ENCODE data around the gene PILRA.
"Not testable (repeated sequence)": the region's sequence is repeated elsewhere in the genome, so short reads cannot be mapped to it uniquely, and the experiment has no call there.

PILRA gene

DNA sequence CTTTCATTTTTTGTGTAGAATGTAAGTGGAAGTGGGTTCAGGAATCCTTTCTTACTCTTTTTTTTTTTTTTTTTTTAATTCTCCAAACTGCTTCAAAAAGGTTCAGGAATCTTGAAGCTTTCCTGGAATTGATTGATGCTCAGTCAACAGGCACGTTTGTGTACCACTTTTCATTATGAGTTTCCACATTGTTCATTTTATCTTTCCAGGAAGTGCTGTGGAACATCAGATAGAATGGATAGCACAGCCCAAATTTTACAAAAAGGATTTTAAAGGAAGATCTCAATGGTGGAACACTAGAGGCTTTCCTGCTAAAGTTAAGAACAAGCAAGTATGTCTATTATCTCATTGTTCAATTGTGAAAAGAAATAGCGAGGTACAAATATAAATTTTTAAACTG, 64.9 kb downstream of the PILRA start:
- Histone ChIP-seq H3K4me1 (ENCODE audit: control insufficient read depth in 2 of 2, insufficient read depth in 1 of 2, low read depth in 1 of 2, low read length in 2 of 2) (peaks cover 5 to 9% of the 10 kb centered on the region in 2 donors), H3K23ac (ENCODE audit: low read depth, low read length, poor library complexity) (no peak overlapping the region), H3K36me3 (replicated peaks in 1 of 2; ENCODE audit: control insufficient read depth in 2 of 2, insufficient read depth in 2 of 2, low read length in 2 of 2) (peaks cover 12 to 27% of the 10 kb centered on the region in 2 donors), H3K4ac (ENCODE audit: low read length) (no peak overlapping the region), H3K79me1 (ENCODE audit: low read depth, low read length) (peaks cover 7% of the 10 kb centered on the region), H3K9me3 (replicated peaks in 1 of 2; ENCODE audit: control insufficient read depth in 2 of 2, insufficient read depth in 1 of 2, low read depth in 1 of 2, low read length in 2 of 2) (no peaks in the 10 kb centered on the region), H2BK15ac (ENCODE audit: low read length) (no peak overlapping the region), H3K27ac (replicated peaks; ENCODE audit: low read length) (no peak overlapping the region), H2AK5ac (ENCODE audit: low read depth, low read length) (no peak overlapping the region), H2BK12ac (ENCODE audit: low read length) (no peak overlapping the region), H2AFZ (ENCODE audit: low read length) (no peak overlapping the region), H3K4me3 (ENCODE audit: low read length in 2 of 2) (no peak overlapping the region), H3K18ac (ENCODE audit: low read length) (no peak overlapping the region), H4K91ac (ENCODE audit: low read depth, low read length, poor library complexity) (no peak overlapping the region), H3K9ac (ENCODE audit: low read depth, low read length, poor library complexity) (no peak overlapping the region), H4K8ac (ENCODE audit: low read depth, low read length) (no peak overlapping the region), H2BK5ac (ENCODE audit: low read length) (no peak overlapping the region), H2BK120ac (ENCODE audit: low read depth, low read length) (no peak overlapping the region), H3K27me3 (ENCODE audit: control insufficient read depth in 3 of 3, insufficient read depth in 3 of 3, low read depth in 1 of 3, low read length in 3 of 3) (no peaks in the 10 kb centered on the region), H3K4me2 (ENCODE audit: insufficient read depth, low read length, poor library complexity, severe bottlenecking) (no peak overlapping the region), H3K14ac (ENCODE audit: low read length) (no peak overlapping the region)
- no peak for DNase-seq (ENCODE audit: low spot score)
- no CpG with 5 or more reads among the region's 2 CpGs for WGBS, 2 donors (ENCODE audit: extremely low coverage in 2 of 2, insufficient read length in 2 of 2, insufficient replicate concordance in 1 of 2)

DNA sequence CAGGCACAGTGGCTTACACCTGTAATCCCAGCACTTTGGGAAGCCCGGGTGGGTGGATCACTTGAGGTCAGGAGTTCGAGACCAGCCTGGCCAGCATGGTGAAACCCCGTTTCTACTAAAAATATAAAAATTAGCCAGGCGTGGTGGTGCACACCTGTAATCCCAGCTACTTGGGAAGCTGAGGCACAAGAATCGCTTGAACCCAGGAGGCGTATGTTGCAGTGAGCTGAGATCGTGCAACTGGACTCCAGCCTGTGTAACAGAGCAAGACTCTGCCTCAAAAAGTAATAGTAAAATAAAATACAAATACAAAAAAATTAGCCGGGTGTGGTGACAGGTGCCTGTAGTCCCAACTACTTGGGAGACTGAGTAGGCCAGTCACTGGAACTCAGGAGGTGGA, 65.4 kb downstream of the PILRA start:
- not testable (repeated sequence) for H2BK5ac ChIP-seq (ENCODE audit: low read length); H2BK120ac ChIP-seq (ENCODE audit: low read depth, low read length); H3K14ac ChIP-seq (ENCODE audit: low read length); H3K27ac ChIP-seq (replicated peaks; ENCODE audit: low read length); H3K4ac ChIP-seq (ENCODE audit: low read length); H3K4me3 ChIP-seq (ENCODE audit: low read length in 2 of 2); H2BK12ac ChIP-seq (ENCODE audit: low read length); H3K4me1 ChIP-seq (ENCODE audit: control insufficient read depth in 2 of 2, insufficient read depth in 1 of 2, low read depth in 1 of 2, low read length in 2 of 2); H3K27me3 ChIP-seq (ENCODE audit: control insufficient read depth in 3 of 3, insufficient read depth in 3 of 3, low read depth in 1 of 3, low read length in 3 of 3); H2AK5ac ChIP-seq (ENCODE audit: low read depth, low read length); H3K79me1 ChIP-seq (ENCODE audit: low read depth, low read length); H3K18ac ChIP-seq (ENCODE audit: low read length); H3K23ac ChIP-seq (ENCODE audit: low read depth, low read length, poor library complexity); DNase-seq (ENCODE audit: low spot score); H2BK15ac ChIP-seq (ENCODE audit: low read length); H3K9ac ChIP-seq (ENCODE audit: low read depth, low read length, poor library complexity); H4K8ac ChIP-seq (ENCODE audit: low read depth, low read length); H4K91ac ChIP-seq (ENCODE audit: low read depth, low read length, poor library complexity); H3K9me3 ChIP-seq (replicated peaks in 1 of 2; ENCODE audit: control insufficient read depth in 2 of 2, insufficient read depth in 1 of 2, low read depth in 1 of 2, low read length in 2 of 2); H3K4me2 ChIP-seq (ENCODE audit: insufficient read depth, low read length, poor library complexity, severe bottlenecking); H2AFZ ChIP-seq (ENCODE audit: low read length)
- WGBS, 2 donors (ENCODE audit: extremely low coverage in 2 of 2, insufficient read length in 2 of 2, insufficient replicate concordance in 1 of 2), result no CpG with 5 or more reads among the region's 8 CpGs
- H3K36me3 ChIP-seq (replicated peaks in 1 of 2; ENCODE audit: control insufficient read depth in 2 of 2, insufficient read depth in 2 of 2, low read length in 2 of 2), result peaks cover 7 to 21% of the 10 kb centered on the region in 2 donors

DNA sequence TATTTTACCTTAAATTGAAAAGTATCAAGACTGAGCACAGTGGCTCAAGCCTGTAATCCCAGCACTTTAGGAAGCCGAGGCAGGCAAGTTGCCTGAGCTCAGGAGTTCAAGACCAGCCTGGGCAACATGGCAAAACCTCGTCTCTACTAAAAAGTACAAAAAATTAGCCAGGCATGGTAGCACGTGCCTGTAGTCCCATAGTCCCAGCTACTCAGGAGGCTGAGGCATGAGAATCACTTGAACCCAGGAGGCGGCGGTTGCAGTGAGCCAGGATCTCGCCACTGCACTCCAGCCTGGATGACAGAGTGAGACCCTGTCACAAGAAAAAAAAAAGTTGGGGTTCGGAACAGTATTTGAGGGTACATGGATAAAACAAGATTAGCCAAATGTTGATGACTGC, 66.0 kb downstream of the PILRA start:
- not testable (repeated sequence) for H2BK120ac ChIP-seq (ENCODE audit: low read depth, low read length); H2AFZ ChIP-seq (ENCODE audit: low read length); H2AK5ac ChIP-seq (ENCODE audit: low read depth, low read length); DNase-seq (ENCODE audit: low spot score); H4K91ac ChIP-seq (ENCODE audit: low read depth, low read length, poor library complexity); H3K4me2 ChIP-seq (ENCODE audit: insufficient read depth, low read length, poor library complexity, severe bottlenecking); H3K4me3 ChIP-seq (ENCODE audit: low read length in 2 of 2); H3K23ac ChIP-seq (ENCODE audit: low read depth, low read length, poor library complexity); H2BK12ac ChIP-seq (ENCODE audit: low read length); H2BK15ac ChIP-seq (ENCODE audit: low read length); H3K27me3 ChIP-seq (ENCODE audit: control insufficient read depth in 3 of 3, insufficient read depth in 3 of 3, low read depth in 1 of 3, low read length in 3 of 3); H3K27ac ChIP-seq (replicated peaks; ENCODE audit: low read length); H2BK5ac ChIP-seq (ENCODE audit: low read length); H3K4ac ChIP-seq (ENCODE audit: low read length); H3K9me3 ChIP-seq (replicated peaks in 1 of 2; ENCODE audit: control insufficient read depth in 2 of 2, insufficient read depth in 1 of 2, low read depth in 1 of 2, low read length in 2 of 2); H4K8ac ChIP-seq (ENCODE audit: low read depth, low read length); H3K9ac ChIP-seq (ENCODE audit: low read depth, low read length, poor library complexity); H3K14ac ChIP-seq (ENCODE audit: low read length); H3K18ac ChIP-seq (ENCODE audit: low read length); H3K79me1 ChIP-seq (ENCODE audit: low read depth, low read length)
- no CpG with 5 or more reads among the region's 7 CpGs for WGBS, 2 donors (ENCODE audit: extremely low coverage in 2 of 2, insufficient read length in 2 of 2, insufficient replicate concordance in 1 of 2)
- Histone ChIP-seq H3K4me1 (ENCODE audit: control insufficient read depth in 2 of 2, insufficient read depth in 1 of 2, low read depth in 1 of 2, low read length in 2 of 2) (peaks cover 5 to 13% of the 10 kb centered on the region in 2 donors), H3K36me3 (replicated peaks in 1 of 2; ENCODE audit: control insufficient read depth in 2 of 2, insufficient read depth in 2 of 2, low read length in 2 of 2) (peaks cover 3 to 16% of the 10 kb centered on the region in 2 donors)

DNA sequence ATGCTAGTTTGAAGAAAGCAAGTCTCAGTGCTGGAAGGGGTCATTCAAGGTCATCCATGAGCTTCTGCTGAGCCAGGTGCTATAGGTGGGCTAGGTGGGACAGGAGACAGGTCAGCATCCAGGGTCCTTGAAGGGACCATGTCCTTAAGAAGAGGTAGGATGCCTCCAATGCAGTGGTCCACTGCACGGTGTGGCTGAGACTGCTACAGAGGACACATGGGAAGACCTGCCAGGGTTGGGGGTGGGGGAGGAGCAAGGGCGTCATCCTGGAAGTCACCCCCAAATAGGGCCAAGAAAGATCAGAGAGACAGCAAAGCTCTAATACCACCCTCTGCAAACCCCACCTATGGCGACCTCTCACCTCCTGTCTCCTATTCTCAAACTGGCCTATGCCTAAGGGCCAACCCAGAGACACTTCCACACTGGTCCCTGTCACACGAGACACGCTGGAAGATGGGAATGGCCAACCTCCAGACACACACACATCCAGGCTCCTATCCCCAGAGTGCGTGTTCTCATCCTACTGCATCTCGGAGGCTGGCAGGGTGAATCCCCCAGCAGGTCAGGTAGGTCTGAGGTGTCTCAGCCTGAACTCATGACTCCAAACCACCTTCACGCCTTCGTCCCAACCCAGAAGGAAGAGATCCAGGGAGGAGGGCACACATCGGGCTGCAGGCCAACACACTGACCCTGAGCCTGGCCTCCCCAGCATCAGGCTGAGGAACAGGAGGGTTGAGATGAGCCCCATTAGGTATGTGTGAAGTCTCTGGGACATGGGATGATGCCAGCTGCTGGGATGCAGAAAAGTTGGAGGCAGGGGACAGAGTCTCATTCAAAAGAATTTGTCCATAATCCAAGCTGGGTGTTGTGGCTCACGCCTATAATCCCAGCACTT, 68.6 kb downstream of the PILRA start:
- Histone ChIP-seq H3K4me1 (ENCODE audit: control insufficient read depth in 2 of 2, insufficient read depth in 1 of 2, low read depth in 1 of 2, low read length in 2 of 2) (peaks cover 5 to 18% of the 10 kb centered on the region in 2 donors), H4K91ac (ENCODE audit: low read depth, low read length, poor library complexity) (no peak overlapping the region), H2BK5ac (ENCODE audit: low read length) (no peak overlapping the region), H3K18ac (ENCODE audit: low read length) (peak overlapping the region; percentile 18), H3K27me3 (ENCODE audit: control insufficient read depth in 3 of 3, insufficient read depth in 3 of 3, low read depth in 1 of 3, low read length in 3 of 3) (no peaks in the 10 kb centered on the region), H3K9me3 (replicated peaks in 1 of 2; ENCODE audit: control insufficient read depth in 2 of 2, insufficient read depth in 1 of 2, low read depth in 1 of 2, low read length in 2 of 2) (no peaks in the 10 kb centered on the region), H3K4me2 (ENCODE audit: insufficient read depth, low read length, poor library complexity, severe bottlenecking) (peak overlapping the region; percentile 11), H3K27ac (replicated peaks; ENCODE audit: low read length) (no peak overlapping the region), H3K4me3 (ENCODE audit: low read length in 2 of 2) (no peak overlapping the region), H2BK12ac (ENCODE audit: low read length) (peak overlapping the region; percentile 60), H4K8ac (ENCODE audit: low read depth, low read length) (no peak overlapping the region), H3K9ac (ENCODE audit: low read depth, low read length, poor library complexity) (no peak overlapping the region), H2AFZ (ENCODE audit: low read length) (no peak overlapping the region), H3K4ac (ENCODE audit: low read length) (no peak overlapping the region), H3K79me1 (ENCODE audit: low read depth, low read length) (no peaks in the 10 kb centered on the region), H2AK5ac (ENCODE audit: low read depth, low read length) (no peak overlapping the region), H3K36me3 (replicated peaks in 1 of 2; ENCODE audit: control insufficient read depth in 2 of 2, insufficient read depth in 2 of 2, low read length in 2 of 2) (no peaks in the 10 kb centered on the region), H3K23ac (ENCODE audit: low read depth, low read length, poor library complexity) (peak overlapping the region; percentile 88), H2BK15ac (ENCODE audit: low read length) (no peak overlapping the region), H3K14ac (ENCODE audit: low read length) (no peak overlapping the region), H2BK120ac (ENCODE audit: low read depth, low read length) (no peak overlapping the region)
- no peak for DNase-seq (ENCODE audit: low spot score)
- no CpG with 5 or more reads among the region's 11 CpGs for WGBS, 2 donors (ENCODE audit: extremely low coverage in 2 of 2, insufficient read length in 2 of 2, insufficient replicate concordance in 1 of 2)
